ENCODE measurements around the gene TXNRD2. TPM values are rescaled to one million over a fixed set of nuclear protein-coding genes. Genes with fewer than 3 reads are reported as not detected.
A peak's percentile ranks its signal among the peaks of the same experiment; 100 is the strongest.

TXNRD2 gene
- total RNA-seq, 1 experiment from 2014 or later = 19.7 TPM

DNA sequence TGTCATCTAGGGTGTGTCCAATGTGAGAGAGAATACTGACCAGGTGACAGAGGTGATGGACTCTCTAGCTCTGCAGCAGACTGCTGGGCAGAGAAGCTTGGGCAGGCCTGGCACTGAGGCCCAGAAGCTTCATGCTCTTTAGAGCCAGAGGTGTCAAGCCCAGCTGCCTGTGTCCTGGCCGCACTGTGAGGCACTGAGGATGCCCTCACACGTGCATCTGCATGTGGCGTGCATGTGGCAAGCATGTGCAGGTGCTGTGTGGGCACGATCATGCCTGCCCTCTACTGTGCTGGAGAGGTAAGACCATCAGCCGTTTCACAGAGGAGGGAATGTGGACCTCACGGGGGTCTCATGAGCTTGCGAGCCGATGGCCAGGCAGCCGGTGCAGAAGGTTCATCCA is 15.8 kb upstream of the TXNRD2 start:
- H3K4me3 ChIP-seq (replicated peaks in 1 of 2; ENCODE audit: low read depth in 1 of 2, low read length in 2 of 2) = no peak overlapping the region
- no peaks in the 10 kb centered on the region for H3K36me3 ChIP-seq (ENCODE audit: control insufficient read depth in 1 of 2, insufficient read depth in 2 of 2, low read length in 2 of 2)
- intact Hi-C loops (cut with micrococcal nuclease) = no loop called here
- H3K79me2 ChIP-seq (ENCODE audit: insufficient read depth, low read length) = no peaks in the 10 kb centered on the region
- H3K9me2 ChIP-seq (ENCODE audit: insufficient read depth) = no peaks in the 10 kb centered on the region
- H4K20me1 ChIP-seq (ENCODE audit: insufficient read depth) = no peaks in the 10 kb centered on the region
- H3K4me1 ChIP-seq (ENCODE audit: control insufficient read depth in 1 of 2, insufficient read depth in 2 of 2, low read length in 2 of 2) = peaks cover 30 to 41% of the 10 kb centered on the region in 2 experiments
- BruUV-seq (replicated peaks) = no TSS peak
- DNase-seq (ENCODE audit: low read depth, low spot score) = no peak
- H3K4me2 ChIP-seq (ENCODE audit: low read length) = no peak overlapping the region
- no peak overlapping the region for H3K27ac ChIP-seq (ENCODE audit: low read depth, low read length)
- H3K27me3 ChIP-seq (ENCODE audit: insufficient read depth, low read length) = no peaks in the 10 kb centered on the region
- H3K9me3 ChIP-seq (ENCODE audit: control insufficient read depth in 1 of 2, insufficient read depth in 1 of 2, low read depth in 1 of 2, low read length in 2 of 2) = no peaks in the 10 kb centered on the region
- POLR2A ChIA-PET = no interaction called here
- RAD21 ChIA-PET (ENCODE audit: low non-redundant PET in 1 of 2, low total read pairs in 2 of 2, uncharacterized antibody in 2 of 2, unreplicated experiment in 2 of 2) = no interaction called here
- CTCF ChIA-PET = no interaction called here
- ATAC-seq = no peak
- no peak overlapping the region for H2AFZ ChIP-seq (ENCODE audit: low read depth, low read length, poor library complexity, severe bottlenecking)
- H3K9ac ChIP-seq (ENCODE audit: low read length) = no peak overlapping the region
- TF ChIP-seq, protein P1, sequence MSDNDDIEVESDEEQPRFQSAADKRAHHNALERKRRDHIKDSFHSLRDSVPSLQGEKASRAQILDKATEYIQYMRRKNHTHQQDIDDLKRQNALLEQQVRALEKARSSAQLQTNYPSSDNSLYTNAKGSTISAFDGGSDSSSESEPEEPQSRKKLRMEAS (IDR thresholded peaks at IDR 0.05) = peak; percentile 40; the same call in 1 of the 2 replicates
- TF ChIP-seq, protein P2, sequence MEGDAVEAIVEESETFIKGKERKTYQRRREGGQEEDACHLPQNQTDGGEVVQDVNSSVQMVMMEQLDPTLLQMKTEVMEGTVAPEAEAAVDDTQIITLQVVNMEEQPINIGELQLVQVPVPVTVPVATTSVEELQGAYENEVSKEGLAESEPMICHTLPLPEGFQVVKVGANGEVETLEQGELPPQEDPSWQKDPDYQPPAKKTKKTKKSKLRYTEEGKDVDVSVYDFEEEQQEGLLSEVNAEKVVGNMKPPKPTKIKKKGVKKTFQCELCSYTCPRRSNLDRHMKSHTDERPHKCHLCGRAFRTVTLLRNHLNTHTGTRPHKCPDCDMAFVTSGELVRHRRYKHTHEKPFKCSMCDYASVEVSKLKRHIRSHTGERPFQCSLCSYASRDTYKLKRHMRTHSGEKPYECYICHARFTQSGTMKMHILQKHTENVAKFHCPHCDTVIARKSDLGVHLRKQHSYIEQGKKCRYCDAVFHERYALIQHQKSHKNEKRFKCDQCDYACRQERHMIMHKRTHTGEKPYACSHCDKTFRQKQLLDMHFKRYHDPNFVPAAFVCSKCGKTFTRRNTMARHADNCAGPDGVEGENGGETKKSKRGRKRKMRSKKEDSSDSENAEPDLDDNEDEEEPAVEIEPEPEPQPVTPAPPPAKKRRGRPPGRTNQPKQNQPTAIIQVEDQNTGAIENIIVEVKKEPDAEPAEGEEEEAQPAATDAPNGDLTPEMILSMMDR (IDR thresholded peaks at IDR 0.05 in 2 of 3, conservative IDR thresholded peaks at IDR 0.05 in 1 of 3; ENCODE audit: borderline replicate concordance in 1 of 3, insufficient read depth in 1 of 3, low read depth in 2 of 3, low read length in 2 of 3) = 0 out of 6 replicates have a peak, but pooled peaks of 1 of the 3 experiments have one; percentile 22
- TF ChIP-seq JUND (IDR thresholded peaks at IDR 0.05) (no peak), POLR2A (IDR thresholded peaks at IDR 0.05; ENCODE audit: borderline replicate concordance, extremely low read depth, insufficient read depth, insufficient read length) (no peak), YY1 (IDR thresholded peaks at IDR 0.05; ENCODE audit: extremely low read depth, insufficient replicate concordance, low read depth, low read length) (no peak)
- TF ChIP-seq, protein P3, sequence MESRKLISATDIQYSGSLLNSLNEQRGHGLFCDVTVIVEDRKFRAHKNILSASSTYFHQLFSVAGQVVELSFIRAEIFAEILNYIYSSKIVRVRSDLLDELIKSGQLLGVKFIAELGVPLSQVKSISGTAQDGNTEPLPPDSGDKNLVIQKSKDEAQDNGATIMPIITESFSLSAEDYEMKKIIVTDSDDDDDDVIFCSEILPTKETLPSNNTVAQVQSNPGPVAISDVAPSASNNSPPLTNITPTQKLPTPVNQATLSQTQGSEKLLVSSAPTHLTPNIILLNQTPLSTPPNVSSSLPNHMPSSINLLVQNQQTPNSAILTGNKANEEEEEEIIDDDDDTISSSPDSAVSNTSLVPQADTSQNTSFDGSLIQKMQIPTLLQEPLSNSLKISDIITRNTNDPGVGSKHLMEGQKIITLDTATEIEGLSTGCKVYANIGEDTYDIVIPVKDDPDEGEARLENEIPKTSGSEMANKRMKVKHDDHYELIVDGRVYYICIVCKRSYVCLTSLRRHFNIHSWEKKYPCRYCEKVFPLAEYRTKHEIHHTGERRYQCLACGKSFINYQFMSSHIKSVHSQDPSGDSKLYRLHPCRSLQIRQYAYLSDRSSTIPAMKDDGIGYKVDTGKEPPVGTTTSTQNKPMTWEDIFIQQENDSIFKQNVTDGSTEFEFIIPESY (IDR thresholded peaks at IDR 0.05; ENCODE audit: extremely low read depth, insufficient replicate concordance, low read length) = no peak

Data from HCT116 (cell line).